ENCODE data around the gene TUBB4B. TPM values are rescaled to one million over a fixed set of nuclear protein-coding genes. Genes with fewer than 3 reads are reported as not detected.

The TUBB4B gene
- total and polyA plus RNA-seq, 2 of the 4 experiments (the other 2 are of a cell fraction): 237 to 529 TPM

- no peak overlapping the region for H2AK5ac ChIP-seq (ENCODE audit: low read depth, low read length)
- H4K20me1 ChIP-seq (ENCODE audit: insufficient read depth, low read length): peaks cover 15% of the 10 kb centered on the region
- H4K8ac ChIP-seq (ENCODE audit: low read depth in 2 of 2, low read length in 2 of 2): no peak overlapping the region
- in situ Hi-C loops (cut with MboI; ENCODE audit: low sequenced_read_pairs) (no loop called here), dilution Hi-C loops (cut with HindIII; ENCODE audit: low sequenced_read_pairs, unreplicated experiment) (no loop called here), intact Hi-C loops (cut with micrococcal nuclease) (no loop called here)
- H3K4ac ChIP-seq (ENCODE audit: low read depth, low read length): no peak overlapping the region
- H2BK5ac ChIP-seq (ENCODE audit: low read depth, low read length, poor library complexity, severe bottlenecking): no peak overlapping the region
- H3K56ac ChIP-seq (ENCODE audit: extremely low read depth, insufficient read depth, low read length): no peak overlapping the region
- H2BK120ac ChIP-seq (ENCODE audit: low read depth, low read length): no peak overlapping the region
- H3K4me2 ChIP-seq (ENCODE audit: low read depth, low read length): no peak overlapping the region
- ATAC-seq (ENCODE audit: low read depth) (no peak), DNase-seq (no peak)
- no peak overlapping the region for H3K9ac ChIP-seq (ENCODE audit: low read depth, low read length)
- peaks cover 6% of the 10 kb centered on the region for H3K9me1 ChIP-seq (ENCODE audit: insufficient read depth, low read length)
- no peaks in the 10 kb centered on the region for H3K27me3 ChIP-seq (ENCODE audit: control insufficient read depth, insufficient read depth, low read length)
- H3K23ac ChIP-seq (ENCODE audit: low read depth, low read length): no peak overlapping the region
- no TSS peak for BruUV-seq (replicated peaks)
- CTCF ChIA-PET: no interaction called here
- peaks cover 51% of the 10 kb centered on the region for H3K36me3 ChIP-seq (ENCODE audit: control insufficient read depth, insufficient read depth, low read length)
- H4K5ac ChIP-seq (ENCODE audit: low read depth, low read length): no peak overlapping the region
- H3K79me1 ChIP-seq (ENCODE audit: low read depth in 1 of 2, low read length in 2 of 2): peaks cover 10 to 41% of the 10 kb centered on the region in 2 experiments
- no peak overlapping the region for H2AK9ac ChIP-seq (replicated peaks; ENCODE audit: low read depth, low read length, poor library complexity)
- H3K18ac ChIP-seq (ENCODE audit: low read depth, low read length): no peak overlapping the region
- H4K91ac ChIP-seq (ENCODE audit: insufficient read depth, low read depth, low read length): no peak overlapping the region
- H3K4me3 ChIP-seq (ENCODE audit: insufficient read depth, low read depth, low read length): no peak overlapping the region
- H3K9me3 ChIP-seq (ENCODE audit: control insufficient read depth, insufficient read depth, low read length): no peaks in the 10 kb centered on the region
- 97% methylated on average over 14 of the region's 22 CpGs; no CpG with 5 or more reads in 1 of the 2 experiments for WGBS, 2 experiments (ENCODE audit: extremely low coverage in 2 of 2, insufficient read length in 1 of 2)
- H3K27ac ChIP-seq (ENCODE audit: insufficient read depth, low read length): no peak overlapping the region
- H3K14ac ChIP-seq (replicated peaks; ENCODE audit: low read depth, low read length): no peak overlapping the region
- H3K4me1 ChIP-seq (ENCODE audit: control insufficient read depth, insufficient read depth, low read length): peaks cover 7% of the 10 kb centered on the region
- H2BK15ac ChIP-seq (ENCODE audit: low read depth, low read length): no peak overlapping the region
- POLR2A ChIA-PET (ENCODE audit: unreplicated experiment): no interaction called here
- TF ChIP-seq RFX5 (IDR thresholded peaks at IDR 0.05; ENCODE audit: low read depth, low read length): no peak
- TF ChIP-seq MXI1 (IDR thresholded peaks at IDR 0.05; ENCODE audit: borderline replicate concordance, low read depth, low read length): no peak
- no peak for TF ChIP-seq NFE2L2 (IDR thresholded peaks at IDR 0.05; ENCODE audit: low read depth, low read length)
- TF ChIP-seq RCOR1 (IDR thresholded peaks at IDR 0.05; ENCODE audit: insufficient replicate concordance, low read length): no peak
- TF ChIP-seq ELK1 (IDR thresholded peaks at IDR 0.05; ENCODE audit: borderline replicate concordance, low read depth, low read length): no peak
- no peak for TF ChIP-seq CTCF (conservative IDR thresholded peaks at IDR 0.05; ENCODE audit: low read depth, low read length)
- TF ChIP-seq SMC3 (IDR thresholded peaks at IDR 0.05; ENCODE audit: low read depth, low read length): no peak
- TF ChIP-seq FOS (IDR thresholded peaks at IDR 0.05; ENCODE audit: low read depth, low read length): no peak
- TF ChIP-seq USF2 (IDR thresholded peaks at IDR 0.05; ENCODE audit: low read depth, low read length): no peak
- TF ChIP-seq BHLHE40 (IDR thresholded peaks at IDR 0.05; ENCODE audit: low read depth, low read length): no peak
- no peak for TF ChIP-seq CEBPB (IDR thresholded peaks at IDR 0.05; ENCODE audit: low read depth, low read length)
- no peak for TF ChIP-seq RAD21 (IDR thresholded peaks at IDR 0.05; ENCODE audit: low read length)
- TF ChIP-seq POLR2A (IDR thresholded peaks at IDR 0.05; ENCODE audit: low read depth, low read length): no peak
- TF ChIP-seq CHD1 (IDR thresholded peaks at IDR 0.05; ENCODE audit: low read depth, low read length): no peak
- H2AFZ ChIP-seq (replicated peaks; ENCODE audit: low read length, poor library complexity): no peak overlapping the region
- no peak overlapping the region for H2BK20ac ChIP-seq (ENCODE audit: low read depth, low read length)
Observed at GRCh38 chr9:137264067-137264466, 23.0 kb downstream of the TUBB4B start.

Measured in IMR-90 (cell line).